Chondrocyte (in vitro differentiated cells): ENCODE measurements around the gene CDC42SE2. TPM values are rescaled to one million over a fixed set of nuclear protein-coding genes. Genes with fewer than 3 reads are reported as not detected.

Experiments used
- DNase-seq: peaks from one replicate; pipeline ENCODE4 v3.0.0; 2021; ENCODE audit warnings: mixed read lengths, low spot score
- H3K27ac Mint-ChIP-seq: one replicate; pipeline ENCODE4 v1.8.0; 2021; ENCODE audit warnings: mild to moderate bottlenecking, moderate library complexity, mixed read lengths; ENCODE audit not compliant: unreplicated experiment
- H3K27me3 Mint-ChIP-seq: 2 replicates; pipeline ENCODE4 v1.8.0; 2021; ENCODE audit warnings: low read depth, mixed read lengths
- H3K36me3 Mint-ChIP-seq: 2 replicates; pipeline ENCODE4 v1.8.0; 2021; ENCODE audit warnings: low read depth, mixed read lengths
- H3K4me1 Mint-ChIP-seq: 2 replicates; pipeline ENCODE4 v1.8.0; 2021; ENCODE audit warnings: low read depth, mild to moderate bottlenecking, mixed read lengths
- H3K4me3 Mint-ChIP-seq: one replicate; pipeline ENCODE4 v1.8.0; 2021; ENCODE audit warnings: mild to moderate bottlenecking, moderate library complexity, mixed read lengths; ENCODE audit not compliant: unreplicated experiment
- H3K9me3 Mint-ChIP-seq: 2 replicates; pipeline ENCODE4 v1.8.0; 2021; ENCODE audit warnings: low read depth, mixed read lengths
- CTCF ChIP-seq: fragments of 200-600 bp; sonication (generic); IDR thresholded peaks from 2 replicates; pipeline ENCODE4 v1.5.0; 2021; ENCODE audit warnings: antibody characterized with exemption, mild to moderate bottlenecking, moderate library complexity
- total RNA-seq: library from RNA; stranded (reverse); gene quantifications from 3 replicates; pipeline ENCODE4 v1.2.1, GENCODE V29; 2021

The CDC42SE2 gene
- total RNA-seq, 1 donor from 2014 or later = 23.7 TPM

- DNase-seq = no peak
Observed at GRCh38 chr5:131221008-131221703, 42.7 kb upstream of the CDC42SE2 start.

DNA sequence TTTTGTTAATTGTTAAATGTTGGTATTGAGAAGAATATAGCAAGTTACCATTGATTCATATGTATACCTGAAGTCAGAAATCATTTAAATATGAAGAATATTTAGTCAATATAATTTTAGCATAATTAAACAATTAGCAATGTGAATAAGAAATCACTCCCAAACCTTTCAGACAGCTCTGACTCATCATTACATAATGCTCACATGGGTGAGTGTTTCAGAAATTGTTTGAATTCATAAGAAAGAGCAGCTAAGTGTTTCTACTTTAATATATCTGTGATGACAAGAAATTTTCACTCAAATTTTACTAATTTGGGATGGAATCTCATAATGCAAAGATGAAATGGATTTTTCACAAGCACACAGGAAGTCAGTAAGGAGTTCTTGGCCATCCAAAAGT, 42.0 kb upstream of the CDC42SE2 start:
- Mint-ChIP-seq H3K4me1 (peaks cover 18% of the 10 kb centered on the region), H3K27me3 (no peaks in the 10 kb centered on the region), H3K36me3 (no peaks in the 10 kb centered on the region), H3K4me3 (no peak overlapping the region), H3K9me3 (no peaks in the 10 kb centered on the region), H3K27ac (no peak overlapping the region)
- DNase-seq = no peak
- TF ChIP-seq CTCF = no peak

More at GRCh38 chr5:131221008-131221703, 42.7 kb upstream of the CDC42SE2 start:
- Mint-ChIP-seq H3K36me3 (no peaks in the 10 kb centered on the region), H3K9me3 (no peaks in the 10 kb centered on the region), H3K27me3 (no peaks in the 10 kb centered on the region), H3K4me3 (no peak overlapping the region), H3K27ac (no peak overlapping the region), H3K4me1 (peaks cover 18% of the 10 kb centered on the region)
- TF ChIP-seq CTCF = no peak

- H3K27me3 Mint-ChIP-seq = no peaks in the 10 kb centered on the region
- no peak for DNase-seq
- H3K4me1 Mint-ChIP-seq = peaks cover 18% of the 10 kb centered on the region
- H3K9me3 Mint-ChIP-seq = no peaks in the 10 kb centered on the region
- H3K27ac Mint-ChIP-seq = no peak overlapping the region
- H3K36me3 Mint-ChIP-seq = no peaks in the 10 kb centered on the region
- no peak for TF ChIP-seq CTCF
- no peak overlapping the region for H3K4me3 Mint-ChIP-seq
Observed at GRCh38 chr5:131222731-131223130, 41.1 kb upstream of the CDC42SE2 start.

DNA sequence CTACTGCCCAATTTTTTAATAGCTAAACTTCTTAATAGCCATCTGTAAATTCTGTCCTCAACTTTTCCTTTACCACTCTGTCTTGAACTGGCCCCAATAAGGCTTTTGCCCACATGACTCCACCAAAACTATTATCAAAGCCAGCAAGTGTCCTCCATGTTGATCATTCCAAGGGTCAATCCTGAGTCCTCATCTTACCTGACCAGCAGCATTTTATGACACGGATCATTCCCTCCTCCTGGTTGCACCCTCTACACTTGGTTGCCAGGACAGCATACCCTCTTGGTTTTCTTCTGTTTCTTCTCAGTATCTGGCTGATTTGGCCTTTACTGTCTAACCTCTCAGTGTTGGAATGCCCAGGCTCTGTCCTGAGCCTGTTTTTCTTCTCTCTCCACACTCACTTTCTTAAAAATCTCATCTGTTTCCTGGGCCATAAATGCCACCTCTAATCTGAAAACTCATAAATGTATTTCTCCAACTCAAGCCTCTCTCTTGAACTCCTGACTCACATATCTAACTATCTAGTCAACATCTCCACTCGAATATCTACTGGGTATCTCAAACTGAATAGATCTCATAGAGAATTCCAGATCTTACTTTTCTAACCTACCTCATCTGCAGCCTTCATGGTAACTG, 40.0 kb upstream of the CDC42SE2 start:
- Mint-ChIP-seq H3K4me1 (peaks cover 13% of the 10 kb centered on the region), H3K27me3 (no peaks in the 10 kb centered on the region), H3K4me3 (no peak overlapping the region)

More for the DNA sequence above, 40.0 kb upstream of the CDC42SE2 start:
- no peak for DNase-seq
- H3K36me3 Mint-ChIP-seq = no peaks in the 10 kb centered on the region
- no peaks in the 10 kb centered on the region for H3K9me3 Mint-ChIP-seq
- TF ChIP-seq CTCF = no peak
- H3K27ac Mint-ChIP-seq = no peak overlapping the region
